ENCODE results near the gene CCL17. TPM values are rescaled to one million over a fixed set of nuclear protein-coding genes. Genes with fewer than 3 reads are reported as not detected.

Gene CCL17
- total RNA-seq, 1 donor from 2014 or later = not detected

- H3K36me3 Mint-ChIP-seq (ENCODE audit: insufficient read depth) = no peaks in the 10 kb centered on the region
- H3K4me1 Mint-ChIP-seq (ENCODE audit: low read depth) = peaks cover 6% of the 10 kb centered on the region
- H3K9me3 Mint-ChIP-seq (ENCODE audit: low read depth) = no peaks in the 10 kb centered on the region
- H3K4me3 Mint-ChIP-seq (ENCODE audit: low read depth) = no peak overlapping the region
- peaks cover 14% of the 10 kb centered on the region for H3K27me3 Mint-ChIP-seq
- no peak overlapping the region for H3K27ac Mint-ChIP-seq
- TF ChIP-seq CTCF (IDR thresholded peaks at IDR 0.05; ENCODE audit: unreplicated experiment) = no peak
- no peak for DNase-seq (ENCODE audit: low spot score, unreplicated experiment)
Measured at GRCh38 chr16:57412584-57412983, 8.0 kb downstream of the CCL17 start.

- H3K27ac Mint-ChIP-seq = no peak overlapping the region
- H3K4me3 Mint-ChIP-seq (ENCODE audit: low read depth) = no peak overlapping the region
- no peak for TF ChIP-seq CTCF (IDR thresholded peaks at IDR 0.05; ENCODE audit: unreplicated experiment)
- peaks cover 14% of the 10 kb centered on the region for H3K27me3 Mint-ChIP-seq
- H3K4me1 Mint-ChIP-seq (ENCODE audit: low read depth) = peaks cover 8% of the 10 kb centered on the region
- no peaks in the 10 kb centered on the region for H3K36me3 Mint-ChIP-seq (ENCODE audit: insufficient read depth)
- no peaks in the 10 kb centered on the region for H3K9me3 Mint-ChIP-seq (ENCODE audit: low read depth)
- DNase-seq (ENCODE audit: low spot score, unreplicated experiment) = no peak
Measured at GRCh38 chr16:57413301-57413730, 8.7 kb downstream of the CCL17 start.

DNA sequence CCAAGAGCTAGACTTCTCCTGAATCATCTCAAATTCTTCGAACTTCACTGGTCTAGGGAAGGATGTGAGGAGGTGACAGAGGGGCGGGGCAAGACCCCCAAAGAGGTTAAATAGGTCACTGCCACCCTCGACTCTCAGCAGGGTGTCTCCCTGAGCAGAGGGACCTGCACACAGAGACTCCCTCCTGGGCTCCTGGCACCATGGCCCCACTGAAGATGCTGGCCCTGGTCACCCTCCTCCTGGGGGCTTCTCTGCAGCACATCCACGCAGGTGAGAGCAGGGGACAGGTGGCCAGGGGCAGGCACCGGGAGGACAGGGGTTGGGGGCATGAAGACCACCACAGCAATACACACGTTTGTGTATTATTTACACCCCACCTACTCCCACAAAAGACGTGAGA is 9.2 kb downstream of the CCL17 start:
- H3K9me3 Mint-ChIP-seq (ENCODE audit: low read depth) = no peaks in the 10 kb centered on the region
- no peak for TF ChIP-seq CTCF (IDR thresholded peaks at IDR 0.05; ENCODE audit: unreplicated experiment)
- peaks cover 14% of the 10 kb centered on the region for H3K27me3 Mint-ChIP-seq
- DNase-seq (ENCODE audit: low spot score, unreplicated experiment) = no peak
- H3K36me3 Mint-ChIP-seq (ENCODE audit: insufficient read depth) = no peaks in the 10 kb centered on the region
- H3K4me1 Mint-ChIP-seq (ENCODE audit: low read depth) = peaks cover 11% of the 10 kb centered on the region
- no peak overlapping the region for H3K4me3 Mint-ChIP-seq (ENCODE audit: low read depth)
- no peak overlapping the region for H3K27ac Mint-ChIP-seq

- H3K27me3 Mint-ChIP-seq = peaks cover 3% of the 10 kb centered on the region
- no peaks in the 10 kb centered on the region for H3K9me3 Mint-ChIP-seq (ENCODE audit: low read depth)
- H3K4me3 Mint-ChIP-seq (ENCODE audit: low read depth) = no peak overlapping the region
- no peak for TF ChIP-seq CTCF (IDR thresholded peaks at IDR 0.05; ENCODE audit: unreplicated experiment)
- DNase-seq (ENCODE audit: low spot score, unreplicated experiment) = no peak
- peaks cover 11% of the 10 kb centered on the region for H3K4me1 Mint-ChIP-seq (ENCODE audit: low read depth)
- H3K36me3 Mint-ChIP-seq (ENCODE audit: insufficient read depth) = no peaks in the 10 kb centered on the region
- no peak overlapping the region for H3K27ac Mint-ChIP-seq
Measured at GRCh38 chr16:57416084-57416483, 11.5 kb downstream of the CCL17 start.

DNA sequence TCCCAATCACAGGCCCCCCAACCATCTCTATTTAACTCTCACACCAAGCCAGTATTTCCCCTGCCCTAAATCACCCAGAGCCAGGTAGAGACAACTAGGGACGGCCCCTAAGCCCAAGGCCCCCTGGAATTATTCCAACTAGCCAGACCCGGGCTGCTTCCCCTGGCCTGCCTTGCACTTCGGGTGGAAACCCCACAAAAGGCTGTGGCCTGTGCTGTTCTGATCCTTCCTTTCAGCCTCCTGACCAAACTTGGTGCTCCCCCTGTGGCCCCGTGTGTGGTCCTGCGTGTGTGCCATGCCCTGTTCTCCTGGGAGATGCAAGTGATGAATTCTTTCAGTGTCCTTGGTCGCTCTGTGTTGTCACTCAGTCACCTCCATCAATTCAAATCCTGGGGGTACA is 14.9 kb downstream of the CCL17 start:
- H3K36me3 Mint-ChIP-seq (ENCODE audit: insufficient read depth) = no peaks in the 10 kb centered on the region
- no peak overlapping the region for H3K4me3 Mint-ChIP-seq (ENCODE audit: low read depth)
- H3K4me1 Mint-ChIP-seq (ENCODE audit: low read depth) = peaks cover 11% of the 10 kb centered on the region
- no peak for DNase-seq (ENCODE audit: low spot score, unreplicated experiment)
- H3K27me3 Mint-ChIP-seq = no peaks in the 10 kb centered on the region
- no peaks in the 10 kb centered on the region for H3K9me3 Mint-ChIP-seq (ENCODE audit: low read depth)
- no peak for TF ChIP-seq CTCF (IDR thresholded peaks at IDR 0.05; ENCODE audit: unreplicated experiment)
- H3K27ac Mint-ChIP-seq = no peak overlapping the region
